GM19193 (cell line): ENCODE measurements around the gene TLCD3A.
A peak's percentile ranks its signal among the peaks of the same experiment; 100 is the strongest.

Source experiments
- POLR2A ChIP-seq: IDR thresholded peaks from 4 replicates; pipeline ENCODE4 v1.6.1; 2011; ENCODE audit not compliant: insufficient read depth, insufficient read length; ENCODE audit errors: extremely low read depth

The TLCD3A gene

GRCh38 chr17:732067-732901 lies at the start of gene TLCD3A:
TSS of gene TLCD3A (plus strand) at chr17:732596. CDS start at chr17:732648, 52 bp downstream.
- TF ChIP-seq POLR2A, result peak; percentile 40

GRCh38 chr17:683040-683439 lies 49.4 kb upstream of the TLCD3A start:
- no peak for TF ChIP-seq POLR2A

GRCh38 chr17:683499-684254 lies 48.7 kb upstream of the TLCD3A start:
- no peak for TF ChIP-seq POLR2A

DNA sequence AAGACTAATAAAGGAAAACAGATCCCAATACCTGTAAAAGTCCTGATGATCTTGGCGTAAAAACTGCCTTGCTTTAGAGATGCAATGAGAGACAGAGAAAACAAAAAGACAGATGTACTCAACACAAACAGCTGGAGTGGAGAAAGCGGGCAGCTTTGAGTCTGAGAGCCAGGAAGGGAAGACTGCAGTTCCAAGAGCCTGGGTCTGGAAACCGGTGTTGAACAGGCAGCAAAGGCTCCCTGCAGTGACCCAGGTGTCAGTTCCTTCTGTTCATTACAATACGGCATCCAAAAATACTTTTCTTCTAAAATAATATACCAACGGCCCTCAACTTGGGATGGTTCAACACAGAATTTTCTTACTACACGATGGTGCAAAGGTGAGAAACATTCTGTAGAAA lies 47.4 kb upstream of the TLCD3A start:
- no peak for TF ChIP-seq POLR2A

DNA sequence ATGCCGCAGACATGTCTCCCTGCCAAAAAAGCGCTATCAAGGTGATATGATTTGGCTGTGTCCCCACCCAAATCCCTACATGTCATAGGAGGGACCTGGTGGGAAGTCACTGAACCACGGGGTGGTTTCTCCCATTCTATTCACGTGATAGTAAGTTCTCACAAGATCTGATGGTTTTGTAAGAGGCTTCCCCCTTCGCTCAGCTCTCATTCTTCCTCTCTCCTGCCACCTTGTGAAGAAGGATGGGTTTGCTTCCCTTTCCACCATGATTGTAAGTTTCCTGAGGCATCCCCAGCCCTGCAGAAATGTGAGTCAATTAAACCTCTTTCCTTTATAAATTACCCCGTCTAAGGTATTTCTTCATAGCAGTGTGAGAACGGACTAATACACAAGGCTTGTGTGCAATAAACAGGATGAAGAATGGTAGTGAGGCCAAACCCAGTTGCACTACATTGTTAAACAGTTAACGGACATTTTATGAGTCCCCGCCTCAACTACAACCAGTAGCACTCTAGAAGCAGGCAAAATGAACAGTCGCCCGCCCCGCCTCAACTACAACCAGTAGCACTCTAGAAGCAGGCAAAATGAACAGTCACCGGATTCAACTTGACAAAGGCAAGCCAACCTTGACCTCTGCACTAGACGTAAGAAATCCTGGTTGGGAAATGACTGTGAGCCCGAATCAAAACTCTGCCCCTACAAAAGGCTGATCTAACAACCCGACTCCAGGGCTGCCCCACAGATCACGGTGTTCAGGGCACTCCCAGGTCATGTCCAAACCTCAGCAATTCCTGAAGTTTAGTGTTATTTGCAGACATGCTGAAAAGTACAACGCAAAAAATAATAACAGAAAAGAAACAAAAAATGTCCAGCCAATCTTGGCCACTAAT lies 44.1 kb upstream of the TLCD3A start:
- no peak for TF ChIP-seq POLR2A

GRCh38 chr17:689556-690275 lies 42.7 kb upstream of the TLCD3A start:
- TF ChIP-seq POLR2A, result no peak

- no peak for TF ChIP-seq POLR2A
Measured at GRCh38 chr17:690361-690760, 42.0 kb upstream of the TLCD3A start.

- TF ChIP-seq POLR2A, result no peak
Measured at GRCh38 chr17:691423-691822, 41.0 kb upstream of the TLCD3A start.

GRCh38 chr17:692116-692515 lies 40.3 kb upstream of the TLCD3A start:
- no peak for TF ChIP-seq POLR2A

- no peak for TF ChIP-seq POLR2A
Measured at GRCh38 chr17:693791-694638, 38.4 kb upstream of the TLCD3A start.

GRCh38 chr17:696369-696768 lies 36.0 kb upstream of the TLCD3A start:
- TF ChIP-seq POLR2A, result no peak

- TF ChIP-seq POLR2A, result no peak
Measured at GRCh38 chr17:697682-698081, 34.7 kb upstream of the TLCD3A start.

- no peak for TF ChIP-seq POLR2A
Measured at GRCh38 chr17:699345-699744, 33.1 kb upstream of the TLCD3A start.
